Measurements from ENCODE around the gene PHB1. TPM values are rescaled to one million over a fixed set of nuclear protein-coding genes. Genes with fewer than 3 reads are reported as not detected.

Gene PHB1
- total RNA-seq (2014; rRNA removed; shearing (Covaris generic); ENCODE audit: low replicate concordance): 181 and 199 TPM in 2 replicates

- in situ Hi-C loops (cut with HindIII; ENCODE audit: low pct_unique_long_range_greater_than_20kb, low sequenced_read_pairs): no loop called here
- peak; percentile 96 for DNase-seq (ENCODE audit: low read depth)
These were observed at the start of gene PHB1 for GRCh38 chr17:49414622-49415350. Gene PHB1 (minus strand): TSS chr17:49414882. CDS start chr17:49413264, 1,618 bp downstream.

GRCh38 chr17:49464049-49464448 is 49.4 kb upstream of the PHB1 start:
- DNase-seq (ENCODE audit: low read depth): no peak
- in situ Hi-C loops (cut with HindIII; ENCODE audit: low pct_unique_long_range_greater_than_20kb, low sequenced_read_pairs): no loop called here

- no peak for DNase-seq (ENCODE audit: low read depth)
- in situ Hi-C loops (cut with HindIII; ENCODE audit: low pct_unique_long_range_greater_than_20kb, low sequenced_read_pairs): no loop called here
These were observed 46.9 kb upstream of the PHB1 start for GRCh38 chr17:49461580-49461979.

- in situ Hi-C loops (cut with HindIII; ENCODE audit: low pct_unique_long_range_greater_than_20kb, low sequenced_read_pairs): no loop called here
- no peak for DNase-seq (ENCODE audit: low read depth)
These were observed 45.7 kb upstream of the PHB1 start for GRCh38 chr17:49460401-49460800.

- no peak for DNase-seq (ENCODE audit: low read depth)
- in situ Hi-C loops (cut with HindIII; ENCODE audit: low pct_unique_long_range_greater_than_20kb, low sequenced_read_pairs): no loop called here
These were observed 44.8 kb upstream of the PHB1 start for GRCh38 chr17:49459401-49459984.

- in situ Hi-C loops (cut with HindIII; ENCODE audit: low pct_unique_long_range_greater_than_20kb, low sequenced_read_pairs): no loop called here
- no peak for DNase-seq (ENCODE audit: low read depth)
These were observed 43.2 kb upstream of the PHB1 start for GRCh38 chr17:49457564-49458535.

- no peak for DNase-seq (ENCODE audit: low read depth)
- in situ Hi-C loops (cut with HindIII; ENCODE audit: low pct_unique_long_range_greater_than_20kb, low sequenced_read_pairs): no loop called here
These were observed 41.7 kb upstream of the PHB1 start for GRCh38 chr17:49456183-49456965.

GRCh38 chr17:49455272-49455861 is 40.7 kb upstream of the PHB1 start:
- no peak for DNase-seq (ENCODE audit: low read depth)
- in situ Hi-C loops (cut with HindIII; ENCODE audit: low pct_unique_long_range_greater_than_20kb, low sequenced_read_pairs): no loop called here

GRCh38 chr17:49454050-49454449 is 39.4 kb upstream of the PHB1 start:
- no peak for DNase-seq (ENCODE audit: low read depth)
- in situ Hi-C loops (cut with HindIII; ENCODE audit: low pct_unique_long_range_greater_than_20kb, low sequenced_read_pairs): no loop called here

- in situ Hi-C loops (cut with HindIII; ENCODE audit: low pct_unique_long_range_greater_than_20kb, low sequenced_read_pairs): no loop called here
- no peak for DNase-seq (ENCODE audit: low read depth)
These were observed 38.0 kb upstream of the PHB1 start for GRCh38 chr17:49452661-49453060.

- DNase-seq (ENCODE audit: low read depth): no peak
- in situ Hi-C loops (cut with HindIII; ENCODE audit: low pct_unique_long_range_greater_than_20kb, low sequenced_read_pairs): no loop called here
These were observed 37.5 kb upstream of the PHB1 start for GRCh38 chr17:49452201-49452600.

GRCh38 chr17:49450735-49451134 is 36.1 kb upstream of the PHB1 start:
- in situ Hi-C loops (cut with HindIII; ENCODE audit: low pct_unique_long_range_greater_than_20kb, low sequenced_read_pairs): no loop called here
- no peak for DNase-seq (ENCODE audit: low read depth)

- no peak for DNase-seq (ENCODE audit: low read depth)
- in situ Hi-C loops (cut with HindIII; ENCODE audit: low pct_unique_long_range_greater_than_20kb, low sequenced_read_pairs): no loop called here
These were observed 35.5 kb upstream of the PHB1 start for GRCh38 chr17:49450181-49450580.

GRCh38 chr17:49447628-49448302 is 33.1 kb upstream of the PHB1 start:
- in situ Hi-C loops (cut with HindIII; ENCODE audit: low pct_unique_long_range_greater_than_20kb, low sequenced_read_pairs): no loop called here
- DNase-seq (ENCODE audit: low read depth): no peak

- in situ Hi-C loops (cut with HindIII; ENCODE audit: low pct_unique_long_range_greater_than_20kb, low sequenced_read_pairs): no loop called here
- no peak for DNase-seq (ENCODE audit: low read depth)
These were observed 30.9 kb upstream of the PHB1 start for GRCh38 chr17:49445591-49445990.

GRCh38 chr17:49444384-49444783 is 29.7 kb upstream of the PHB1 start:
- in situ Hi-C loops (cut with HindIII; ENCODE audit: low pct_unique_long_range_greater_than_20kb, low sequenced_read_pairs): no loop called here
- DNase-seq (ENCODE audit: low read depth): no peak

GRCh38 chr17:49443862-49444261 is 29.2 kb upstream of the PHB1 start:
- DNase-seq (ENCODE audit: low read depth): no peak
- in situ Hi-C loops (cut with HindIII; ENCODE audit: low pct_unique_long_range_greater_than_20kb, low sequenced_read_pairs): no loop called here
